ENCODE measurements around the gene RNF32.

GRCh38 chr7:156616269-156617202 is 24.0 kb upstream of the RNF32 start:
- TF ChIP-seq, protein P1, sequence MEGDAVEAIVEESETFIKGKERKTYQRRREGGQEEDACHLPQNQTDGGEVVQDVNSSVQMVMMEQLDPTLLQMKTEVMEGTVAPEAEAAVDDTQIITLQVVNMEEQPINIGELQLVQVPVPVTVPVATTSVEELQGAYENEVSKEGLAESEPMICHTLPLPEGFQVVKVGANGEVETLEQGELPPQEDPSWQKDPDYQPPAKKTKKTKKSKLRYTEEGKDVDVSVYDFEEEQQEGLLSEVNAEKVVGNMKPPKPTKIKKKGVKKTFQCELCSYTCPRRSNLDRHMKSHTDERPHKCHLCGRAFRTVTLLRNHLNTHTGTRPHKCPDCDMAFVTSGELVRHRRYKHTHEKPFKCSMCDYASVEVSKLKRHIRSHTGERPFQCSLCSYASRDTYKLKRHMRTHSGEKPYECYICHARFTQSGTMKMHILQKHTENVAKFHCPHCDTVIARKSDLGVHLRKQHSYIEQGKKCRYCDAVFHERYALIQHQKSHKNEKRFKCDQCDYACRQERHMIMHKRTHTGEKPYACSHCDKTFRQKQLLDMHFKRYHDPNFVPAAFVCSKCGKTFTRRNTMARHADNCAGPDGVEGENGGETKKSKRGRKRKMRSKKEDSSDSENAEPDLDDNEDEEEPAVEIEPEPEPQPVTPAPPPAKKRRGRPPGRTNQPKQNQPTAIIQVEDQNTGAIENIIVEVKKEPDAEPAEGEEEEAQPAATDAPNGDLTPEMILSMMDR (IDR thresholded peaks at IDR 0.05 in 8 of 11, conservative IDR thresholded peaks at IDR 0.05 in 3 of 11), result no peak
- TF ChIP-seq POLR2AphosphoS5 (IDR thresholded peaks at IDR 0.05) (no peak), POLR2A (IDR thresholded peaks at IDR 0.05) (no peak)
